K562 (cell line): Measurements from ENCODE around the gene FCHO1. TPM values are rescaled to one million over a fixed set of nuclear protein-coding genes. Genes with fewer than 3 reads are reported as not detected.

Source experiments
- ATF1 ChIP-seq, 2 experiments: fragments of 450-650 bp in 1 of 2; IDR thresholded peaks; 2 replicates each; pipeline ENCODE4 v1.6.1; 2016; ENCODE audit warnings: missing compliant biosample characterization in 1 of 2, missing genetic modification characterization in 1 of 2
- BCOR ChIP-seq: fragments of 450-650 bp; IDR thresholded peaks from 2 replicates; pipeline ENCODE4 v1.6.1; 2016
- ESRRA ChIP-seq: fragments of 450-650 bp; IDR thresholded peaks from 2 replicates; pipeline ENCODE4 v1.6.1; 2014; ENCODE audit warnings: low read depth, mild to moderate bottlenecking, moderate library complexity, borderline replicate concordance
- NCOA1 ChIP-seq: fragments of 450-650 bp; IDR thresholded peaks from 2 replicates; pipeline ENCODE4 v1.6.1; 2016; ENCODE audit warnings: low read depth
- TAL1 ChIP-seq: fragments of 450-650 bp; IDR thresholded peaks from 2 replicates; pipeline ENCODE4 v1.6.1; 2016; ENCODE audit warnings: mild to moderate bottlenecking
- TRIM25 ChIP-seq: fragments of 450-650 bp; IDR thresholded peaks from 2 replicates; pipeline ENCODE4 v1.7.0; 2016; ENCODE audit warnings: borderline replicate concordance
- ZNF551 ChIP-seq: fragments of 250-450 bp; sonication (Bioruptor Pico); IDR thresholded peaks from 2 replicates; pipeline ENCODE4 v1.5.0; 2021; ENCODE audit warnings: mild to moderate bottlenecking, moderate library complexity
- ZNF77 ChIP-seq: fragments of 250-450 bp; sonication (Bioruptor Pico); IDR thresholded peaks from 2 replicates; pipeline ENCODE4 v1.5.0; 2020
- polyA plus RNA-seq, 8 experiments: library from polyadenylated mRNA; depleted of rRNA in 4 of 8; stranded (reverse) in 5 of 8; unstranded in 3 of 8; fragments of >200 nt; fragmentation: Nextera tagmentation in 2 of 8; fragmentation: Illumina TruSeq in 1 of 8; extraction: Ambion mirVana in 2 of 8; extraction: Trizol in 1 of 8; gene quantifications; 2 replicates each; pipeline versions ENCODE4 v1.2.1 to v1.2.3, GENCODE V29; 2011 to 2014; ENCODE audit warnings: inconsistent platforms in 1 of 8, missing spikeins in 1 of 8
- total RNA-seq, 7 experiments: library from RNA; depleted of rRNA in 6 of 7; stranded (reverse); fragments of >200 nt in 6 of 7; fragmentation: Illumina TruSeq in 2 of 7; extraction: Trizol in 2 of 7; gene quantifications; 2 replicates each; pipeline versions ENCODE4 v1.2.1 to v1.2.3, GENCODE V29; 2011 to 2021; ENCODE audit warnings: low replicate concordance in 1 of 7
- TF ChIP-seq, protein P1 (sequence below): sonication (generic); formaldehyde crosslinking; IDR thresholded peaks from 2 replicates; pipeline ENCODE4 v1.8.0; 2022; ENCODE audit warnings: missing genetic modification reagents, mild to moderate bottlenecking, borderline replicate concordance
- TF ChIP-seq, protein P2 (sequence below), 2 experiments: fragments of 200-800 bp in 1 of 2; sonication (Bioruptor generic) in 1 of 2; sonication (generic) in 1 of 2; formaldehyde crosslinking in 1 of 2; IDR thresholded peaks in 1 of 2; conservative IDR thresholded peaks in 1 of 2; 2 replicates each; pipeline versions ENCODE4 v1.5.0 to v1.6.1; 2016 to 2020; ENCODE audit warnings: missing compliant biosample characterization in 1 of 2, missing genetic modification characterization in 1 of 2, missing genetic modification reagents in 1 of 2
- TF ChIP-seq, protein P3 (sequence below), 3 experiments: fragments of 200-800 bp in 1 of 3; sonication (Bioruptor generic) in 1 of 3; sonication (generic) in 1 of 3; formaldehyde crosslinking in 1 of 3; IDR thresholded peaks; 2 replicates each; pipeline versions ENCODE4 v1.6.1 to v1.8.0; 2016 to 2022; ENCODE audit warnings: mild to moderate bottlenecking in 2 of 3, missing compliant biosample characterization in 2 of 3, missing genetic modification characterization in 2 of 3, missing genetic modification reagents in 1 of 3
- TF ChIP-seq, protein P4 (sequence below): fragments of 200-400 bp; formaldehyde crosslinking; IDR thresholded peaks from 2 replicates; pipeline ENCODE4 v1.6.1; 2017; ENCODE audit warnings: mild to moderate bottlenecking, low read depth, low read length, moderate library complexity
- TF ChIP-seq, protein P5 (sequence below): fragments of 250-450 bp; sonication (Bioruptor Pico); IDR thresholded peaks from 2 replicates; pipeline ENCODE4 v1.8.0; 2022; ENCODE audit warnings: inconsistent platforms, mild to moderate bottlenecking, moderate library complexity, borderline replicate concordance
- TF ChIP-seq, protein P6 (sequence below): sonication (generic); formaldehyde crosslinking; IDR thresholded peaks from 2 replicates; pipeline ENCODE4 v1.8.0; 2022; ENCODE audit warnings: mild to moderate bottlenecking, missing genetic modification reagents

FCHO1 gene
- total and polyA plus RNA-seq, 9 of the 15 experiments (the other 6 are each of a cell fraction or from before 2014, with no cell fraction given): 0.21 to 58.9 (median 18.3) TPM

GRCh38 chr19:17748884-17749638, 2.2 kb upstream of the FCHO1 start (continued):
- TF ChIP-seq ESRRA: peak; percentile 78
- TF ChIP-seq, protein P1, sequence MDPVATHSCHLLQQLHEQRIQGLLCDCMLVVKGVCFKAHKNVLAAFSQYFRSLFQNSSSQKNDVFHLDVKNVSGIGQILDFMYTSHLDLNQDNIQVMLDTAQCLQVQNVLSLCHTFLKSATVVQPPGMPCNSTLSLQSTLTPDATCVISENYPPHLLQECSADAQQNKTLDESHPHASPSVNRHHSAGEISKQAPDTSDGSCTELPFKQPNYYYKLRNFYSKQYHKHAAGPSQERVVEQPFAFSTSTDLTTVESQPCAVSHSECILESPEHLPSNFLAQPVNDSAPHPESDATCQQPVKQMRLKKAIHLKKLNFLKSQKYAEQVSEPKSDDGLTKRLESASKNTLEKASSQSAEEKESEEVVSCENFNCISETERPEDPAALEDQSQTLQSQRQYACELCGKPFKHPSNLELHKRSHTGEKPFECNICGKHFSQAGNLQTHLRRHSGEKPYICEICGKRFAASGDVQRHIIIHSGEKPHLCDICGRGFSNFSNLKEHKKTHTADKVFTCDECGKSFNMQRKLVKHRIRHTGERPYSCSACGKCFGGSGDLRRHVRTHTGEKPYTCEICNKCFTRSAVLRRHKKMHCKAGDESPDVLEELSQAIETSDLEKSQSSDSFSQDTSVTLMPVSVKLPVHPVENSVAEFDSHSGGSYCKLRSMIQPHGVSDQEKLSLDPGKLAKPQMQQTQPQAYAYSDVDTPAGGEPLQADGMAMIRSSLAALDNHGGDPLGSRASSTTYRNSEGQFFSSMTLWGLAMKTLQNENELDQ (CRISPR knock-in tag): no peak
- peak; percentile 98 for TF ChIP-seq BCOR
- TF ChIP-seq, protein P2, sequence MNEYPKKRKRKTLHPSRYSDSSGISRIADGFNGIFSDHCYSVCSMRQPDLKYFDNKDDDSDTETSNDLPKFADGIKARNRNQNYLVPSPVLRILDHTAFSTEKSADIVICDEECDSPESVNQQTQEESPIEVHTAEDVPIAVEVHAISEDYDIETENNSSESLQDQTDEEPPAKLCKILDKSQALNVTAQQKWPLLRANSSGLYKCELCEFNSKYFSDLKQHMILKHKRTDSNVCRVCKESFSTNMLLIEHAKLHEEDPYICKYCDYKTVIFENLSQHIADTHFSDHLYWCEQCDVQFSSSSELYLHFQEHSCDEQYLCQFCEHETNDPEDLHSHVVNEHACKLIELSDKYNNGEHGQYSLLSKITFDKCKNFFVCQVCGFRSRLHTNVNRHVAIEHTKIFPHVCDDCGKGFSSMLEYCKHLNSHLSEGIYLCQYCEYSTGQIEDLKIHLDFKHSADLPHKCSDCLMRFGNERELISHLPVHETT (CRISPR knock-in tag; conservative IDR thresholded peaks at IDR 0.05 in 1 of 2, IDR thresholded peaks at IDR 0.05 in 1 of 2): no peak
- no peak for TF ChIP-seq ATF1 (CRISPR knock-in tag; IDR thresholded peaks at IDR 0.05)
- TF ChIP-seq ATF1 (tag; IDR thresholded peaks at IDR 0.05): peak; percentile 45
- TF ChIP-seq NCOA1: no peak
- no peak for TF ChIP-seq ZNF551 (CRISPR knock-in tag)
- TF ChIP-seq, protein P3, sequence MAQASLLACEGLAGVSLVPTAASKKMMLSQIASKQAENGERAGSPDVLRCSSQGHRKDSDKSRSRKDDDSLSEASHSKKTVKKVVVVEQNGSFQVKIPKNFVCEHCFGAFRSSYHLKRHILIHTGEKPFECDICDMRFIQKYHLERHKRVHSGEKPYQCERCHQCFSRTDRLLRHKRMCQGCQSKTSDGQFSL (CRISPR knock-in tag; IDR thresholded peaks at IDR 0.05): peak; percentile 48; the same call in 1 of the 2 replicates
- TF ChIP-seq, protein P3 (tag; IDR thresholded peaks at IDR 0.05): no peak
- TF ChIP-seq TRIM25: no peak
- TF ChIP-seq TAL1: no peak
- TF ChIP-seq, protein P4, sequence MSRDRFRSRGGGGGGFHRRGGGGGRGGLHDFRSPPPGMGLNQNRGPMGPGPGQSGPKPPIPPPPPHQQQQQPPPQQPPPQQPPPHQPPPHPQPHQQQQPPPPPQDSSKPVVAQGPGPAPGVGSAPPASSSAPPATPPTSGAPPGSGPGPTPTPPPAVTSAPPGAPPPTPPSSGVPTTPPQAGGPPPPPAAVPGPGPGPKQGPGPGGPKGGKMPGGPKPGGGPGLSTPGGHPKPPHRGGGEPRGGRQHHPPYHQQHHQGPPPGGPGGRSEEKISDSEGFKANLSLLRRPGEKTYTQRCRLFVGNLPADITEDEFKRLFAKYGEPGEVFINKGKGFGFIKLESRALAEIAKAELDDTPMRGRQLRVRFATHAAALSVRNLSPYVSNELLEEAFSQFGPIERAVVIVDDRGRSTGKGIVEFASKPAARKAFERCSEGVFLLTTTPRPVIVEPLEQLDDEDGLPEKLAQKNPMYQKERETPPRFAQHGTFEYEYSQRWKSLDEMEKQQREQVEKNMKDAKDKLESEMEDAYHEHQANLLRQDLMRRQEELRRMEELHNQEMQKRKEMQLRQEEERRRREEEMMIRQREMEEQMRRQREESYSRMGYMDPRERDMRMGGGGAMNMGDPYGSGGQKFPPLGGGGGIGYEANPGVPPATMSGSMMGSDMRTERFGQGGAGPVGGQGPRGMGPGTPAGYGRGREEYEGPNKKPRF: no peak
- TF ChIP-seq, protein P5, sequence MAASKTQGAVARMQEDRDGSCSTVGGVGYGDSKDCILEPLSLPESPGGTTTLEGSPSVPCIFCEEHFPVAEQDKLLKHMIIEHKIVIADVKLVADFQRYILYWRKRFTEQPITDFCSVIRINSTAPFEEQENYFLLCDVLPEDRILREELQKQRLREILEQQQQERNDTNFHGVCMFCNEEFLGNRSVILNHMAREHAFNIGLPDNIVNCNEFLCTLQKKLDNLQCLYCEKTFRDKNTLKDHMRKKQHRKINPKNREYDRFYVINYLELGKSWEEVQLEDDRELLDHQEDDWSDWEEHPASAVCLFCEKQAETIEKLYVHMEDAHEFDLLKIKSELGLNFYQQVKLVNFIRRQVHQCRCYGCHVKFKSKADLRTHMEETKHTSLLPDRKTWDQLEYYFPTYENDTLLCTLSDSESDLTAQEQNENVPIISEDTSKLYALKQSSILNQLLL: no peak
- no peak for TF ChIP-seq ZNF77 (CRISPR knock-in tag)
- TF ChIP-seq, protein P6, sequence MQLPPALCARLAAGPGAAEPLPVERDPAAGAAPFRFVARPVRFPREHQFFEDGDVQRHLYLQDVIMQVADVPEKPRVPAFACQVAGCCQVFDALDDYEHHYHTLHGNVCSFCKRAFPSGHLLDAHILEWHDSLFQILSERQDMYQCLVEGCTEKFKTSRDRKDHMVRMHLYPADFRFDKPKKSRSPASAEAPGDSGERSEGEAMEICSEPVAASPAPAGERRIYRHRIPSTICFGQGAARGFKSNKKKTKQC (CRISPR knock-in tag): no peak
